ENCODE results near the gene IDH2. TPM values are rescaled to one million over a fixed set of nuclear protein-coding genes. Genes with fewer than 3 reads are reported as not detected.
"Not testable (repeated sequence)": the region's sequence is repeated elsewhere in the genome, so short reads cannot be mapped to it uniquely, and the experiment has no call there.

IDH2 gene
- total RNA-seq, 1 donor from 2014 or later: 49.7 TPM

DNA sequence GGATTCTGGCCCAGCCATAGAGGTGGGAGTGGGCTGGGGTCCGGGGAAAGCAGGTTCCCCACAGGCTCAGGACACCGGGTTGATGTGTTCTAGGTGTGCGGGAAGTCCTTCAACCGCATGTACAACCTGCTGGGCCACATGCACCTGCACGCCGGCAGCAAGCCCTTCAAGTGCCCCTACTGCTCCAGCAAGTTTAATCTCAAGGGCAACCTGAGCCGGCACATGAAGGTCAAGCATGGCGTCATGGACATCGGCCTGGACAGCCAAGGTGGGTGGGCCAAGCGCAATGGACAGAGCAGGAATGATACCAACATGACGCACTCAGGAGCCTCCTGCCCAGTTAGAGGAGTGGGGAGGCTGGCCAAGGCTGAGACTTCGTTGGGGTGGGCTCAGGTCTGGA lies 28.2 kb downstream of the IDH2 start:
- Histone ChIP-seq H3K36me3 (peaks cover 22 to 27% of the 10 kb centered on the region in 2 donors), H3K4me1 (peaks cover 0 to 2% of the 10 kb centered on the region in 2 donors), H3K4me3 (no peak overlapping the region), H3K9me3 (no peaks in the 10 kb centered on the region), H3K27ac (no peak overlapping the region), H3K27me3 (no peaks in the 10 kb centered on the region)
- intact Hi-C loops (cut with DNase I): loop anchor here (5.0 kb wide), 1 partner anchor 162 kb away; the partner anchor contains the start of gene ARPIN
- TF ChIP-seq, protein P1, sequence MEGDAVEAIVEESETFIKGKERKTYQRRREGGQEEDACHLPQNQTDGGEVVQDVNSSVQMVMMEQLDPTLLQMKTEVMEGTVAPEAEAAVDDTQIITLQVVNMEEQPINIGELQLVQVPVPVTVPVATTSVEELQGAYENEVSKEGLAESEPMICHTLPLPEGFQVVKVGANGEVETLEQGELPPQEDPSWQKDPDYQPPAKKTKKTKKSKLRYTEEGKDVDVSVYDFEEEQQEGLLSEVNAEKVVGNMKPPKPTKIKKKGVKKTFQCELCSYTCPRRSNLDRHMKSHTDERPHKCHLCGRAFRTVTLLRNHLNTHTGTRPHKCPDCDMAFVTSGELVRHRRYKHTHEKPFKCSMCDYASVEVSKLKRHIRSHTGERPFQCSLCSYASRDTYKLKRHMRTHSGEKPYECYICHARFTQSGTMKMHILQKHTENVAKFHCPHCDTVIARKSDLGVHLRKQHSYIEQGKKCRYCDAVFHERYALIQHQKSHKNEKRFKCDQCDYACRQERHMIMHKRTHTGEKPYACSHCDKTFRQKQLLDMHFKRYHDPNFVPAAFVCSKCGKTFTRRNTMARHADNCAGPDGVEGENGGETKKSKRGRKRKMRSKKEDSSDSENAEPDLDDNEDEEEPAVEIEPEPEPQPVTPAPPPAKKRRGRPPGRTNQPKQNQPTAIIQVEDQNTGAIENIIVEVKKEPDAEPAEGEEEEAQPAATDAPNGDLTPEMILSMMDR (IDR thresholded peaks at IDR 0.05): no peak
- no peak for DNase-seq (ENCODE audit: low spot score in 2 of 2)

DNA sequence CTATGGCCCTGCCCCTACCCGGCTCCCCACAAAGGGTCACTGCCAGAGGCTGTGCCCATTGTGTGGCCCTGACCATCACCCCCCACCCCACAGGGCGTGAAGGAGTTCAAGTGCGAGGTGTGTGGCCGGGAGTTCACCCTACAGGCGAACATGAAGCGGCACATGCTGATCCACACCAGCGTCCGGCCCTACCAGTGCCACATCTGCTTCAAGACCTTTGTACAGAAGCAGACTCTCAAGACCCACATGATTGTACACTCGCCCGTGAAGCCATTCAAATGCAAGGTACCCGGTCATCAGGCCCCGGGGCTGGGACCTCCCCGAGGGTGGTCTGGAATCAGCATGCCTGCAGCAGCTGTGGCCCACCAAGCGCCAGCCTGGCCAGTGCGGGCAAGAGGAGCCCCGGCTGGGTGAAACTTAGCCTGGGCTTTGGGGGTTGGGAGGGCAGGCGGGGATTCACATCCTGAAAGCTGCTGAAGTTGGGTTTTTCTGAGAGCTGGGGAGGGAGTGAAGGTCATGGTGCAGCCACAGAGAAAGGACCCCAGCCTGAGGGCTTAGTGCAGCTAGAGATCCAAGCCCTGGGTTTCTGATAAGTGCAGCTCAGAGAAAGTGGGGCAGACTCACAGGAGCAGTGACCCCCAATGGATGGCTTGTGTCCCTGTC lies 29.2 kb downstream of the IDH2 start:
- H3K9me3 ChIP-seq: no peaks in the 10 kb centered on the region
- no peak for DNase-seq (ENCODE audit: low spot score in 2 of 2)
- H3K4me1 ChIP-seq: peaks cover 0 to 2% of the 10 kb centered on the region in 2 donors
- TF ChIP-seq, protein P1 (IDR thresholded peaks at IDR 0.05): no peak
- intact Hi-C loops (cut with DNase I): loop anchor here (5.0 kb wide), 1 partner anchor 161 kb away; the partner anchor contains the start of gene ARPIN
- H3K27ac ChIP-seq: no peak overlapping the region
- H3K36me3 ChIP-seq: peaks cover 24 to 25% of the 10 kb centered on the region in 2 donors
- no peak overlapping the region for H3K4me3 ChIP-seq
- H3K27me3 ChIP-seq: no peaks in the 10 kb centered on the region

GRCh38 chr15:90071220-90071807 lies 31.0 kb downstream of the IDH2 start:
- Histone ChIP-seq H3K4me1 (peaks cover 0 to 2% of the 10 kb centered on the region in 2 donors), H3K27me3 (no peaks in the 10 kb centered on the region), H3K27ac (no peak overlapping the region), H3K9me3 (no peaks in the 10 kb centered on the region), H3K4me3 (no peak overlapping the region), H3K36me3 (peaks cover 32 to 33% of the 10 kb centered on the region in 2 donors)
- DNase-seq (ENCODE audit: low spot score in 2 of 2): peak; percentile 50 to 90
- TF ChIP-seq, protein P1 (IDR thresholded peaks at IDR 0.05): peak; percentile 59 to 72 (median 66)
- intact Hi-C loops (cut with DNase I): loop anchor here (2.0 to 5.0 kb wide), 2 partner anchors 159 to 177 kb away; partner anchors contain the start of gene ARPIN

- not testable (repeated sequence) for H3K4me3 ChIP-seq; DNase-seq (ENCODE audit: low spot score in 2 of 2); H3K9me3 ChIP-seq; H3K27me3 ChIP-seq; H3K27ac ChIP-seq; H3K4me1 ChIP-seq
- H3K36me3 ChIP-seq: peaks cover 32% of the 10 kb centered on the region in 2 donors
- intact Hi-C loops (cut with DNase I): loop anchor here (2.0 to 5.0 kb wide), 2 partner anchors 158 to 176 kb away; partner anchors contain the start of gene ARPIN
Observed at GRCh38 chr15:90070623-90071022, 31.6 kb downstream of the IDH2 start.

GRCh38 chr15:90067953-90068606 lies 34.2 kb downstream of the IDH2 start:
- no peak for DNase-seq (ENCODE audit: low spot score in 2 of 2)
- TF ChIP-seq, protein P1 (IDR thresholded peaks at IDR 0.05): no peak
- Histone ChIP-seq H3K36me3 (peaks cover 19 to 20% of the 10 kb centered on the region in 2 donors), H3K9me3 (no peaks in the 10 kb centered on the region), H3K27ac (no peak overlapping the region), H3K4me1 (peaks cover 0 to 14% of the 10 kb centered on the region in 2 donors), H3K27me3 (no peaks in the 10 kb centered on the region), H3K4me3 (no peak overlapping the region)
- intact Hi-C loops (cut with DNase I): loop anchor here (5.0 kb wide), 1 partner anchor 66 kb away; the partner anchor contains the start of gene ZNF710

Data from ascending aorta (tissue), 2 donors.